DND-41 (cell line): ENCODE results near the gene XRCC3.

Source experiments
- ATAC-seq: fragments of 200-7000 bp; cut with Tn5 transposase; 3 replicates; pipeline ENCODE4 v1.9.1; 2021; ENCODE audit warnings: low read depth; ENCODE audit not compliant: insufficient read depth
- DNase-seq: peaks from one replicate; pipeline ENCODE4 v3.0.0-alpha.2; 2020
- H2AFZ ChIP-seq: 2 replicates; pipeline ENCODE4 v1.6.0; 2012; ENCODE audit warnings: low read depth, low read length
- H3K27ac ChIP-seq: 2 replicates; pipeline ENCODE4 v1.5.1; 2012; ENCODE audit warnings: low read length, inconsistent platforms
- H3K27me3 ChIP-seq: fragments of 200-600 bp; sonication (generic); 2 replicates; pipeline ENCODE4 v1.6.0; 2012; ENCODE audit warnings: low read length, mild to moderate bottlenecking, inconsistent platforms; ENCODE audit not compliant: insufficient read depth, poor library complexity
- H3K36me3 ChIP-seq: 2 replicates; pipeline ENCODE4 v1.5.1; 2012; ENCODE audit warnings: low read length, inconsistent platforms; ENCODE audit not compliant: insufficient read depth
- H3K4me1 ChIP-seq: 2 replicates; pipeline ENCODE4 v1.5.1; 2012; ENCODE audit warnings: mild to moderate bottlenecking, low read length; ENCODE audit not compliant: insufficient read depth
- H3K4me2 ChIP-seq: 2 replicates; pipeline ENCODE4 v1.6.0; 2012; ENCODE audit warnings: mild to moderate bottlenecking, moderate library complexity, low read length, inconsistent platforms; ENCODE audit not compliant: insufficient read depth
- H3K4me3 ChIP-seq, 2 experiments: fragments of 200-600 bp in 1 of 2; shearing (Covaris generic) in 1 of 2; 2 replicates each; pipeline ENCODE4 v1.5.1; 2012 to 2016; ENCODE audit warnings: inconsistent platforms in 2 of 2, low read length in 2 of 2, mild to moderate bottlenecking in 2 of 2, low read depth in 1 of 2, moderate library complexity in 1 of 2
- H3K79me2 ChIP-seq: 2 replicates; pipeline ENCODE4 v1.6.0; 2012; ENCODE audit warnings: low read length, inconsistent platforms; ENCODE audit not compliant: insufficient read depth
- H3K9ac ChIP-seq: 2 replicates; pipeline ENCODE4 v1.6.0; 2012; ENCODE audit warnings: low read depth, mild to moderate bottlenecking, inconsistent platforms, low read length, moderate library complexity
- H3K9me3 ChIP-seq: 2 replicates; pipeline ENCODE4 v1.5.1; 2012; ENCODE audit warnings: low read length, moderate library complexity, mild to moderate bottlenecking, inconsistent platforms; ENCODE audit not compliant: insufficient read depth, severe bottlenecking
- H4K20me1 ChIP-seq: 2 replicates; pipeline ENCODE4 v1.6.0; 2012; ENCODE audit warnings: low read length; ENCODE audit not compliant: insufficient read depth
- CTCF ChIP-seq: IDR thresholded peaks from 2 replicates; pipeline ENCODE4 v1.5.1; 2012; ENCODE audit warnings: borderline replicate concordance, low read length, moderate library complexity, mild to moderate bottlenecking; ENCODE audit not compliant: poor library complexity, severe bottlenecking; ENCODE audit errors: extremely low read depth
- EZH2 ChIP-seq: IDR thresholded peaks from 3 replicates; pipeline ENCODE4 v1.6.1; 2012; ENCODE audit warnings: borderline replicate concordance, low read depth, mild to moderate bottlenecking, moderate library complexity, low read length, inconsistent platforms; ENCODE audit not compliant: severe bottlenecking

XRCC3 gene

GRCh38 chr14:103731916-103732867, 16.9 kb upstream of the XRCC3 start:
- TF ChIP-seq EZH2 (no peak), CTCF (no peak)
- Histone ChIP-seq H3K27me3 (no peaks in the 10 kb centered on the region), H3K27ac (no peak overlapping the region), H2AFZ (no peak overlapping the region), H3K4me2 (no peak overlapping the region), H3K9me3 (no peaks in the 10 kb centered on the region), H3K79me2 (no peaks in the 10 kb centered on the region), H3K4me3 (no peak overlapping the region), H3K9ac (no peak overlapping the region), H4K20me1 (no peaks in the 10 kb centered on the region; the same call in 1 of the 2 replicates), H3K36me3 (peaks cover 54% of the 10 kb centered on the region), H3K4me1 (no peaks in the 10 kb centered on the region)
- DNase-seq: no peak
- no peak for ATAC-seq

- DNase-seq (no peak), ATAC-seq (no peak)
- H3K9me3 ChIP-seq: no peaks in the 10 kb centered on the region
- H2AFZ ChIP-seq: no peak overlapping the region
- no peak overlapping the region for H3K4me2 ChIP-seq
- no peak overlapping the region for H3K9ac ChIP-seq
- no peak overlapping the region for H3K27ac ChIP-seq
- peaks cover under 1% of the 10 kb centered on the region; the same call in 1 of the 2 replicates for H3K79me2 ChIP-seq
- peaks cover 56% of the 10 kb centered on the region for H3K36me3 ChIP-seq
- H3K4me1 ChIP-seq: no peaks in the 10 kb centered on the region
- peaks cover 3% of the 10 kb centered on the region for H4K20me1 ChIP-seq
- TF ChIP-seq CTCF: no peak
- no peak for TF ChIP-seq EZH2
- H3K27me3 ChIP-seq: no peaks in the 10 kb centered on the region
- no peak overlapping the region for H3K4me3 ChIP-seq
Observed at GRCh38 chr14:103731481-103731880, 16.2 kb upstream of the XRCC3 start.

GRCh38 chr14:103730490-103731035, 15.3 kb upstream of the XRCC3 start:
- H3K27me3 ChIP-seq: no peaks in the 10 kb centered on the region
- no peak overlapping the region for H3K4me3 ChIP-seq
- H3K9me3 ChIP-seq: no peaks in the 10 kb centered on the region
- DNase-seq (no peak), ATAC-seq (no peak; the same call in 2 of the 3 replicates)
- no peak overlapping the region for H2AFZ ChIP-seq
- peaks cover 7% of the 10 kb centered on the region for H4K20me1 ChIP-seq
- no peak for TF ChIP-seq EZH2
- TF ChIP-seq CTCF: peak; percentile 16
- no peak overlapping the region for H3K27ac ChIP-seq
- H3K79me2 ChIP-seq: peaks cover 10% of the 10 kb centered on the region
- H3K4me1 ChIP-seq: no peaks in the 10 kb centered on the region
- no peak overlapping the region for H3K4me2 ChIP-seq
- H3K9ac ChIP-seq: no peak overlapping the region
- peaks cover 64% of the 10 kb centered on the region for H3K36me3 ChIP-seq
